ENCODE results near the gene CITED4. TPM values are rescaled to one million over a fixed set of nuclear protein-coding genes. Genes with fewer than 3 reads are reported as not detected.

CITED4 gene
- total RNA-seq, 1 experiment from 2014 or later, result 1.3 TPM

- H3K27me3 ChIP-seq (replicated peaks; ENCODE audit: insufficient read depth, low read depth, low read length, poor library complexity), result no peaks in the 10 kb centered on the region
- ChIA-PET CTCF (no interaction called here), POLR2A (ENCODE audit: low non-redundant PET) (no interaction called here)
- DNase-seq (ENCODE audit: low spot score), result no peak
- H3K27ac ChIP-seq (ENCODE audit: low read depth, low read length, poor library complexity, severe bottlenecking), result no peak overlapping the region
- H3K4me1 ChIP-seq (ENCODE audit: insufficient read depth, low read length, poor library complexity, severe bottlenecking), result no peaks in the 10 kb centered on the region
- no peaks in the 10 kb centered on the region for H3K9me3 ChIP-seq (ENCODE audit: low read depth, low read length, poor library complexity, severe bottlenecking)
- no peaks in the 10 kb centered on the region for H3K36me3 ChIP-seq (ENCODE audit: insufficient read depth, low read length, poor library complexity, severe bottlenecking)
- intact Hi-C loops (cut with micrococcal nuclease; ENCODE audit: unreplicated experiment), result no loop called here
- H3K4me3 ChIP-seq (ENCODE audit: low read depth, low read length, poor library complexity, severe bottlenecking), result no peak overlapping the region
- no TSS peak for BruUV-seq (replicated peaks)
- no peak for TF ChIP-seq CTCF (conservative IDR thresholded peaks at IDR 0.05; ENCODE audit: low read depth, low read length)
- TF ChIP-seq EZH2 (IDR thresholded peaks at IDR 0.05; ENCODE audit: borderline replicate concordance, low read depth, low read length, poor library complexity, severe bottlenecking), result no peak
These were observed 22.2 kb downstream of the CITED4 start for GRCh38 chr1:40839943-40840335.

GRCh38 chr1:40838980-40839942 is 22.9 kb downstream of the CITED4 start:
- Histone ChIP-seq H3K27ac (ENCODE audit: low read depth, low read length, poor library complexity, severe bottlenecking) (no peak overlapping the region), H3K36me3 (ENCODE audit: insufficient read depth, low read length, poor library complexity, severe bottlenecking) (no peaks in the 10 kb centered on the region), H3K9me3 (ENCODE audit: low read depth, low read length, poor library complexity, severe bottlenecking) (no peaks in the 10 kb centered on the region), H3K4me1 (ENCODE audit: insufficient read depth, low read length, poor library complexity, severe bottlenecking) (no peaks in the 10 kb centered on the region), H3K4me3 (ENCODE audit: low read depth, low read length, poor library complexity, severe bottlenecking) (no peak overlapping the region), H3K27me3 (replicated peaks; ENCODE audit: insufficient read depth, low read depth, low read length, poor library complexity) (no peaks in the 10 kb centered on the region)
- intact Hi-C loops (cut with micrococcal nuclease; ENCODE audit: unreplicated experiment), result no loop called here
- DNase-seq (ENCODE audit: low spot score), result no peak
- ChIA-PET POLR2A (ENCODE audit: low non-redundant PET) (no interaction called here), CTCF (no interaction called here)
- TF ChIP-seq EZH2 (IDR thresholded peaks at IDR 0.05; ENCODE audit: borderline replicate concordance, low read depth, low read length, poor library complexity, severe bottlenecking), result no peak
- TF ChIP-seq CTCF (conservative IDR thresholded peaks at IDR 0.05; ENCODE audit: low read depth, low read length), result no peak
- BruUV-seq (replicated peaks), result no TSS peak

- Histone ChIP-seq H3K36me3 (ENCODE audit: insufficient read depth, low read length, poor library complexity, severe bottlenecking) (no peaks in the 10 kb centered on the region), H3K27ac (ENCODE audit: low read depth, low read length, poor library complexity, severe bottlenecking) (no peak overlapping the region), H3K9me3 (ENCODE audit: low read depth, low read length, poor library complexity, severe bottlenecking) (no peaks in the 10 kb centered on the region), H3K4me3 (ENCODE audit: low read depth, low read length, poor library complexity, severe bottlenecking) (no peak overlapping the region), H3K4me1 (ENCODE audit: insufficient read depth, low read length, poor library complexity, severe bottlenecking) (no peaks in the 10 kb centered on the region), H3K27me3 (replicated peaks; ENCODE audit: insufficient read depth, low read depth, low read length, poor library complexity) (no peaks in the 10 kb centered on the region)
- BruUV-seq (replicated peaks), result no TSS peak
- TF ChIP-seq CTCF (conservative IDR thresholded peaks at IDR 0.05; ENCODE audit: low read depth, low read length) (no peak), EZH2 (IDR thresholded peaks at IDR 0.05; ENCODE audit: borderline replicate concordance, low read depth, low read length, poor library complexity, severe bottlenecking) (no peak)
- DNase-seq (ENCODE audit: low spot score), result no peak
- CTCF ChIA-PET, result interaction anchor here (0.6 kb wide), 1 partner anchor 110 kb away, joined by 4 read pairs; no protein-coding TSS in a partner anchor
- POLR2A ChIA-PET (ENCODE audit: low non-redundant PET), result no interaction called here
- intact Hi-C loops (cut with micrococcal nuclease; ENCODE audit: unreplicated experiment), result no loop called here
These were observed 23.9 kb downstream of the CITED4 start for GRCh38 chr1:40838045-40838979.

Data from A673 (cell line).